GM12892 (cell line): ENCODE data around the gene MOGAT2.

Experiments
- POLR2A ChIP-seq: IDR thresholded peaks from 2 replicates; pipeline ENCODE4 v1.6.1; 2011; ENCODE audit warnings: low read depth, low read length, control low read depth
- POLR2AphosphoS5 ChIP-seq: IDR thresholded peaks from 2 replicates; pipeline ENCODE4 v1.6.1; 2011; ENCODE audit warnings: low read depth, low read length, control low read depth
- TAF1 ChIP-seq: IDR thresholded peaks from 2 replicates; pipeline ENCODE4 v1.6.1; 2011; ENCODE audit warnings: low read depth, mild to moderate bottlenecking, control low read depth, low read length, borderline replicate concordance

DNA sequence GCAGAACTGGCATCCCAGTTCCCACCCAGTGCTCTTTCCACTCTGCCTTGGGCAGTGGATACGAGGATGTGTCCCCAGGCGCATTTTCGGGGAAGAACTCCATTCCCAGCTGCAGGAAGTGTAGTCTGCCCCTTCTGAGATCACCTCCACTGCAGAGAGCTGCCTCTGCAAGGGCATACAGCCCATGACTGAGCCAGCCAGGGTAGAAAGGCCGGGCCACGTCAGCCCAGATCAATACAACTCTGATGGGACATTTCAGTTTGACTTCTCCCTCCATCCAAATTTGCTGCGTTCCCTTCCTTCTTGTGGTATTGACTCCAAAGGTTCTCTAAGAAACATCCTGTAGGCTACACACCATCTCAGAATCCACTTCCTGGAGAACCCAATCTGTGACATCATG, 19.7 kb downstream of the MOGAT2 start:
- no peak for TF ChIP-seq POLR2A
- no peak for TF ChIP-seq POLR2AphosphoS5
- TF ChIP-seq TAF1: no peak
